Esophagus mucosa (tissue), 1 donor: ENCODE measurements around the gene RALGPS2. TPM values are rescaled to one million over a fixed set of nuclear protein-coding genes. Genes with fewer than 3 reads are reported as not detected.

Experiments
- ATAC-seq: fragments of 200-7000 bp; cut with Tn5 transposase; one replicate; pipeline ENCODE4 v1.9.1; 2020
- total RNA-seq: library from RNA; stranded (reverse); gene quantifications from one replicate; pipeline ENCODE4 v1.2.4, GENCODE V29; 2023
- donor health status: DM: yes; HTN: yes; CAD: no.

RALGPS2 gene
- total RNA-seq, 1 donor from 2014 or later = 30.4 TPM

- ATAC-seq = no peak
These were observed 196.5 kb downstream of the RALGPS2 start for GRCh38 chr1:178921499-178921898.

- no peak for ATAC-seq
These were observed 198.5 kb downstream of the RALGPS2 start for GRCh38 chr1:178923512-178923911.

GRCh38 chr1:178926046-178926445 lies 201.0 kb downstream of the RALGPS2 start:
- ATAC-seq = no peak

- no peak for ATAC-seq
These were observed 202.0 kb downstream of the RALGPS2 start for GRCh38 chr1:178927003-178927402.

GRCh38 chr1:178928041-178928440 lies 203.0 kb downstream of the RALGPS2 start:
- ATAC-seq = no peak

GRCh38 chr1:178928976-178929375 lies 203.9 kb downstream of the RALGPS2 start:
- no peak for ATAC-seq

- peak; percentile 45 for ATAC-seq
These were observed 207.0 kb downstream of the RALGPS2 start for GRCh38 chr1:178931858-178932551.

GRCh38 chr1:178932552-178932906 lies 207.5 kb downstream of the RALGPS2 start:
- ATAC-seq = peak; percentile 20

- no peak for ATAC-seq
These were observed 208.1 kb downstream of the RALGPS2 start for GRCh38 chr1:178933105-178933561.

- ATAC-seq = no peak
These were observed 208.9 kb downstream of the RALGPS2 start for GRCh38 chr1:178933709-178934490.

- no peak for ATAC-seq
These were observed 209.5 kb downstream of the RALGPS2 start for GRCh38 chr1:178934546-178934945.

- ATAC-seq = no peak
These were observed 210.6 kb downstream of the RALGPS2 start for GRCh38 chr1:178935610-178936009.

GRCh38 chr1:178937695-178938094 lies 212.7 kb downstream of the RALGPS2 start:
- ATAC-seq = no peak

GRCh38 chr1:178938101-178938958 lies 213.3 kb downstream of the RALGPS2 start:
- ATAC-seq = peak; percentile 22

GRCh38 chr1:178938959-178939317 lies 213.9 kb downstream of the RALGPS2 start:
- no peak for ATAC-seq

GRCh38 chr1:178939338-178940067 lies 214.5 kb downstream of the RALGPS2 start:
- no peak for ATAC-seq

- peak; percentile 54 for ATAC-seq
These were observed 215.2 kb downstream of the RALGPS2 start for GRCh38 chr1:178940068-178940765.

GRCh38 chr1:178941261-178941689 lies 216.2 kb downstream of the RALGPS2 start:
- no peak for ATAC-seq

GRCh38 chr1:178941849-178942248 lies 216.8 kb downstream of the RALGPS2 start:
- ATAC-seq = peak; percentile 68

GRCh38 chr1:178942285-178943198 lies 217.5 kb downstream of the RALGPS2 start:
- no peak for ATAC-seq

- no peak for ATAC-seq
These were observed 219.7 kb downstream of the RALGPS2 start for GRCh38 chr1:178944729-178945128.
